Renal cortical epithelial cell (primary cell): ENCODE data around the gene C1orf53. TPM values are rescaled to one million over a fixed set of nuclear protein-coding genes. Genes with fewer than 3 reads are reported as not detected.
"Not testable (repeated sequence)": the region's sequence is repeated elsewhere in the genome, so short reads cannot be mapped to it uniquely, and the experiment has no call there.

Experiments
- DNase-seq: peaks from one replicate; pipeline ENCODE4 v3.0.0-alpha.2; 2011; ENCODE audit warnings: low read depth
- total RNA-seq: library from RNA; depleted of rRNA; stranded (reverse); fragments of >200 nt; gene quantifications from 2 replicates; pipeline ENCODE4 v1.2.3, GENCODE V29; 2014

The C1orf53 gene
- total RNA-seq, result 3.6 and 6.2 TPM in 2 replicates

- peak; percentile 69 for DNase-seq
Observed at GRCh38 chr1:197902454-197903195, at the start of gene C1orf53. Gene C1orf53 (plus strand): TSS chr1:197902630. CDS start chr1:197902650, 20 bp downstream.

- DNase-seq, result not testable (repeated sequence)
Observed at GRCh38 chr1:197855751-197856150, 46.7 kb upstream of the C1orf53 start.

GRCh38 chr1:197857477-197857876, 45.0 kb upstream of the C1orf53 start:
- no peak for DNase-seq

GRCh38 chr1:197859024-197859423, 43.4 kb upstream of the C1orf53 start:
- no peak for DNase-seq

- DNase-seq, result peak; percentile 26
Observed at GRCh38 chr1:197862221-197862620, 40.2 kb upstream of the C1orf53 start.

- DNase-seq, result peak; percentile 76
Observed at GRCh38 chr1:197862671-197863070, 39.8 kb upstream of the C1orf53 start.

- no peak for DNase-seq
Observed at GRCh38 chr1:197865809-197866208, 36.6 kb upstream of the C1orf53 start.

- peak; percentile 70 for DNase-seq
Observed at GRCh38 chr1:197868751-197869489, 33.5 kb upstream of the C1orf53 start.

- no peak for DNase-seq
Observed at GRCh38 chr1:197869490-197870077, 32.8 kb upstream of the C1orf53 start.

- DNase-seq, result no peak
Observed at GRCh38 chr1:197876894-197877293, 25.5 kb upstream of the C1orf53 start.

GRCh38 chr1:197880385-197880784, 22.0 kb upstream of the C1orf53 start:
- DNase-seq, result not testable (repeated sequence)

GRCh38 chr1:197882241-197882640, 20.2 kb upstream of the C1orf53 start:
- not testable (repeated sequence) for DNase-seq

- peak; percentile 29 for DNase-seq
Observed at GRCh38 chr1:197884173-197884572, 18.3 kb upstream of the C1orf53 start.

- no peak for DNase-seq
Observed at GRCh38 chr1:197890936-197891335, 11.5 kb upstream of the C1orf53 start.

GRCh38 chr1:197892684-197893083, 9.7 kb upstream of the C1orf53 start:
- DNase-seq, result no peak

GRCh38 chr1:197896301-197896700, 6.1 kb upstream of the C1orf53 start:
- DNase-seq, result peak; percentile 89

- DNase-seq, result no peak
Observed at GRCh38 chr1:197899037-197899436, 3.4 kb upstream of the C1orf53 start.

- DNase-seq, result no peak
Observed at GRCh38 chr1:197902131-197902453, 338 bp upstream of the C1orf53 start.

- DNase-seq, result no peak
Observed at GRCh38 chr1:197903196-197903514, 725 bp downstream of the C1orf53 start.

GRCh38 chr1:197904126-197904787, 1.8 kb downstream of the C1orf53 start:
- no peak for DNase-seq

- no peak for DNase-seq
Observed at GRCh38 chr1:197905699-197906351, 3.4 kb downstream of the C1orf53 start.
